HepG2 (cell line): ENCODE data around the gene KAZALD1. TPM values are rescaled to one million over a fixed set of nuclear protein-coding genes. Genes with fewer than 3 reads are reported as not detected.

ENCODE experiments used
- CBFB ChIP-seq: sonication (generic); formaldehyde crosslinking; IDR thresholded peaks from 2 replicates; pipeline ENCODE4 v1.4.0; 2020; ENCODE audit warnings: missing genetic modification reagents
- MED1 ChIP-seq: sonication (generic); formaldehyde crosslinking; IDR thresholded peaks from 2 replicates; pipeline ENCODE4 v1.4.0; 2020; ENCODE audit warnings: missing genetic modification reagents
- MIXL1 ChIP-seq: IDR thresholded peaks from 2 replicates; pipeline ENCODE4 v1.6.1; 2016
- NR2C2 ChIP-seq: sonication (generic); formaldehyde crosslinking; IDR thresholded peaks from 2 replicates; pipeline ENCODE4 v1.4.0; 2020; ENCODE audit warnings: missing genetic modification reagents, mild to moderate bottlenecking, moderate library complexity, borderline replicate concordance
- PRMT3 ChIP-seq: sonication (generic); formaldehyde crosslinking; IDR thresholded peaks from 2 replicates; pipeline ENCODE4 v1.8.1; 2022; ENCODE audit warnings: low read depth, mild to moderate bottlenecking, moderate library complexity, missing genetic modification reagents, borderline replicate concordance
- PRPF4 ChIP-seq: fragments of 200-400 bp; formaldehyde crosslinking; IDR thresholded peaks from 2 replicates; pipeline ENCODE4 v1.6.1; 2016; ENCODE audit warnings: low read length, low read depth; ENCODE audit not compliant: poor library complexity, severe bottlenecking
- RARA ChIP-seq: IDR thresholded peaks from 2 replicates; pipeline ENCODE4 v1.6.1; 2016; ENCODE audit warnings: missing genetic modification reagents, missing compliant biosample characterization
- SRSF4 ChIP-seq: fragments of 200-400 bp; formaldehyde crosslinking; IDR thresholded peaks from one replicate; pipeline ENCODE4 v1.6.1; 2018; ENCODE audit warnings: mild to moderate bottlenecking, low read depth, low read length, moderate library complexity; ENCODE audit not compliant: poor library complexity, severe bottlenecking
- ZNF10 ChIP-seq: sonication (generic); formaldehyde crosslinking; IDR thresholded peaks from 2 replicates; pipeline ENCODE4 v1.4.0; 2020; ENCODE audit warnings: mild to moderate bottlenecking, low read depth, missing genetic modification reagents, borderline replicate concordance
- ZSCAN21 ChIP-seq: sonication (generic); formaldehyde crosslinking; IDR thresholded peaks from 2 replicates; pipeline ENCODE4 v1.8.0; 2022; ENCODE audit warnings: mild to moderate bottlenecking, missing genetic modification reagents, moderate library complexity, borderline replicate concordance
- polyA plus RNA-seq, 8 experiments: library from polyadenylated mRNA; depleted of rRNA in 3 of 8; stranded (reverse) in 7 of 8; unstranded in 1 of 8; fragments of >200 nt; fragmentation: Illumina TruSeq in 4 of 8; extraction: Trizol in 4 of 8; gene quantifications; 2 replicates each; pipeline versions ENCODE4 v1.2.1 to v1.2.3, GENCODE V29; 2011 to 2016; ENCODE audit warnings: low read depth in 4 of 8, missing spikeins in 1 of 8, mixed read lengths in 1 of 8; ENCODE audit not compliant: insufficient read depth in 1 of 8
- total RNA-seq, 5 experiments: library from RNA; depleted of rRNA; stranded (reverse); fragments of >200 nt; fragmentation: Illumina TruSeq; extraction: Trizol; gene quantifications; 2 replicates each; pipeline ENCODE4 v1.2.3, GENCODE V29; 2016; ENCODE audit warnings: low read depth in 1 of 5
- TF ChIP-seq, protein P1 (sequence below): sonication (generic); formaldehyde crosslinking; IDR thresholded peaks from 2 replicates; pipeline ENCODE4 v1.5.1; 2020; ENCODE audit warnings: mild to moderate bottlenecking, missing genetic modification reagents, moderate library complexity
- TF ChIP-seq, protein P2 (sequence below): IDR thresholded peaks from 2 replicates; pipeline ENCODE4 v1.6.1; 2012; ENCODE audit warnings: low read length, improper control_type of control experiment
- TF ChIP-seq, protein P3 (sequence below), 2 experiments: sonication (generic) in 1 of 2; formaldehyde crosslinking in 1 of 2; IDR thresholded peaks; 2 replicates each; pipeline versions ENCODE4 v1.5.1 to v1.6.1; 2011 to 2020; ENCODE audit warnings: borderline replicate concordance in 1 of 2, low read depth in 1 of 2, low read length in 1 of 2, mild to moderate bottlenecking in 1 of 2, missing genetic modification reagents in 1 of 2, moderate library complexity in 1 of 2
- TF ChIP-seq, protein P4 (sequence below): sonication (generic); formaldehyde crosslinking; IDR thresholded peaks from 2 replicates; pipeline ENCODE4 v1.4.0; 2020; ENCODE audit warnings: missing genetic modification reagents, borderline replicate concordance
- TF ChIP-seq, protein P5 (sequence below): sonication (generic); IDR thresholded peaks from 2 replicates; pipeline ENCODE4 v1.6.1; 2016; ENCODE audit warnings: low read depth, borderline replicate concordance

Gene KAZALD1
- total and polyA plus RNA-seq, 2 of the 13 experiments (the other 11 are each of a cell fraction or from before 2014, with no cell fraction given), result 16.7 to 27.7 TPM

DNA sequence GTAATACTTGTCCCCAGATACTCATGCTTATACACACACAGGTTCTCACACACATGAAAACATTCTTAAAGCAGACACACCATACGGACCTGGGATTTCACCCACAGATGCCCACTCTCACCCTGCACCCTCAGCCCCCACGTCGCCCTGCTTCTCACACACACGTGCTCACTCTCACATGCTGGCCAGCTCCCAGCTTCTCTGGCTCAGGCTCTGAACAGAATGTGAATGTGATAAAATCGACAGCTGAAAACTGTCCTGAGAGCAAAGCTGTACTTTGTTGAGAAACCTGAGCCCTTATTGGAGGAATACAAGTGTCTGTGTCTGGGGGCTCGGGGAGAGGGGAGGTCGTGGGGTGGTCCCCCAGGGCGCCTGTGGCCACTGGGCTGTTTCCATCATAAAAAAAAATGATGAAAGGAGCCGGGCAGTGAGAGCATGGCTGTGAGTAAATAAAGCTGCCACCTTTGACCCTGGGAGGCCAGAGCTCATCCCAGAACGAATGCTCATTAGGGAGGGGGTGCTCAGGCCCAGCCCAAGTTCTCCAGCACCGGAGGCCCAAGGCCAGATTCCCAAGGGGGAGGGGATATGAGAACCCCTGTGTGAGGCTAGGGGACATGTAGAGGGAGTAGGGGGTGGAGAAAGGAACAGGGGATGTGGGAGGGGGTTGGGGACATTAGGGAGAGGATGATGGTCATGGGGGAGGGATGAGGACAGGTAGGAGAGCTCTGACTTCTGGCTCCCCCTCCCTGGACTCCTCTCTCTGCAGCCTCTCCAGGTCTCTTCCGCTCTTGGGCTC is 51.2 kb downstream of the KAZALD1 start (continued):
- TF ChIP-seq, protein P1, sequence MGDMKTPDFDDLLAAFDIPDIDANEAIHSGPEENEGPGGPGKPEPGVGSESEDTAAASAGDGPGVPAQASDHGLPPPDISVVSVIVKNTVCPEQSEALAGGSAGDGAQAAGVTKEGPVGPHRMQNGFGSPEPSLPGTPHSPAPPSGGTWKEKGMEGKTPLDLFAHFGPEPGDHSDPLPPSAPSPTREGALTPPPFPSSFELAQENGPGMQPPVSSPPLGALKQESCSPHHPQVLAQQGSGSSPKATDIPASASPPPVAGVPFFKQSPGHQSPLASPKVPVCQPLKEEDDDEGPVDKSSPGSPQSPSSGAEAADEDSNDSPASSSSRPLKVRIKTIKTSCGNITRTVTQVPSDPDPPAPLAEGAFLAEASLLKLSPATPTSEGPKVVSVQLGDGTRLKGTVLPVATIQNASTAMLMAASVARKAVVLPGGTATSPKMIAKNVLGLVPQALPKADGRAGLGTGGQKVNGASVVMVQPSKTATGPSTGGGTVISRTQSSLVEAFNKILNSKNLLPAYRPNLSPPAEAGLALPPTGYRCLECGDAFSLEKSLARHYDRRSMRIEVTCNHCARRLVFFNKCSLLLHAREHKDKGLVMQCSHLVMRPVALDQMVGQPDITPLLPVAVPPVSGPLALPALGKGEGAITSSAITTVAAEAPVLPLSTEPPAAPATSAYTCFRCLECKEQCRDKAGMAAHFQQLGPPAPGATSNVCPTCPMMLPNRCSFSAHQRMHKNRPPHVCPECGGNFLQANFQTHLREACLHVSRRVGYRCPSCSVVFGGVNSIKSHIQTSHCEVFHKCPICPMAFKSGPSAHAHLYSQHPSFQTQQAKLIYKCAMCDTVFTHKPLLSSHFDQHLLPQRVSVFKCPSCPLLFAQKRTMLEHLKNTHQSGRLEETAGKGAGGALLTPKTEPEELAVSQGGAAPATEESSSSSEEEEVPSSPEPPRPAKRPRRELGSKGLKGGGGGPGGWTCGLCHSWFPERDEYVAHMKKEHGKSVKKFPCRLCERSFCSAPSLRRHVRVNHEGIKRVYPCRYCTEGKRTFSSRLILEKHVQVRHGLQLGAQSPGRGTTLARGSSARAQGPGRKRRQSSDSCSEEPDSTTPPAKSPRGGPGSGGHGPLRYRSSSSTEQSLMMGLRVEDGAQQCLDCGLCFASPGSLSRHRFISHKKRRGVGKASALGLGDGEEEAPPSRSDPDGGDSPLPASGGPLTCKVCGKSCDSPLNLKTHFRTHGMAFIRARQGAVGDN, result peak; percentile 69
- no peak for TF ChIP-seq ZNF10 (CRISPR knock-in tag)
- TF ChIP-seq MED1 (CRISPR knock-in tag), result peak; percentile 35; the same call in 1 of the 2 replicates
- TF ChIP-seq, protein P2, sequence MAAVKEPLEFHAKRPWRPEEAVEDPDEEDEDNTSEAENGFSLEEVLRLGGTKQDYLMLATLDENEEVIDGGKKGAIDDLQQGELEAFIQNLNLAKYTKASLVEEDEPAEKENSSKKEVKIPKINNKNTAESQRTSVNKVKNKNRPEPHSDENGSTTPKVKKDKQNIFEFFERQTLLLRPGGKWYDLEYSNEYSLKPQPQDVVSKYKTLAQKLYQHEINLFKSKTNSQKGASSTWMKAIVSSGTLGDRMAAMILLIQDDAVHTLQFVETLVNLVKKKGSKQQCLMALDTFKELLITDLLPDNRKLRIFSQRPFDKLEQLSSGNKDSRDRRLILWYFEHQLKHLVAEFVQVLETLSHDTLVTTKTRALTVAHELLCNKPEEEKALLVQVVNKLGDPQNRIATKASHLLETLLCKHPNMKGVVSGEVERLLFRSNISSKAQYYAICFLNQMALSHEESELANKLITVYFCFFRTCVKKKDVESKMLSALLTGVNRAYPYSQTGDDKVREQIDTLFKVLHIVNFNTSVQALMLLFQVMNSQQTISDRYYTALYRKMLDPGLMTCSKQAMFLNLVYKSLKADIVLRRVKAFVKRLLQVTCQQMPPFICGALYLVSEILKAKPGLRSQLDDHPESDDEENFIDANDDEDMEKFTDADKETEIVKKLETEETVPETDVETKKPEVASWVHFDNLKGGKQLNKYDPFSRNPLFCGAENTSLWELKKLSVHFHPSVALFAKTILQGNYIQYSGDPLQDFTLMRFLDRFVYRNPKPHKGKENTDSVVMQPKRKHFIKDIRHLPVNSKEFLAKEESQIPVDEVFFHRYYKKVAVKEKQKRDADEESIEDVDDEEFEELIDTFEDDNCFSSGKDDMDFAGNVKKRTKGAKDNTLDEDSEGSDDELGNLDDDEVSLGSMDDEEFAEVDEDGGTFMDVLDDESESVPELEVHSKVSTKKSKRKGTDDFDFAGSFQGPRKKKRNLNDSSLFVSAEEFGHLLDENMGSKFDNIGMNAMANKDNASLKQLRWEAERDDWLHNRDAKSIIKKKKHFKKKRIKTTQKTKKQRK, result no peak
- TF ChIP-seq, protein P3, sequence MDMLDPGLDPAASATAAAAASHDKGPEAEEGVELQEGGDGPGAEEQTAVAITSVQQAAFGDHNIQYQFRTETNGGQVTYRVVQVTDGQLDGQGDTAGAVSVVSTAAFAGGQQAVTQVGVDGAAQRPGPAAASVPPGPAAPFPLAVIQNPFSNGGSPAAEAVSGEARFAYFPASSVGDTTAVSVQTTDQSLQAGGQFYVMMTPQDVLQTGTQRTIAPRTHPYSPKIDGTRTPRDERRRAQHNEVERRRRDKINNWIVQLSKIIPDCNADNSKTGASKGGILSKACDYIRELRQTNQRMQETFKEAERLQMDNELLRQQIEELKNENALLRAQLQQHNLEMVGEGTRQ (IDR thresholded peaks at IDR 0.05; ENCODE audit: low read depth, low read length), result no peak
- TF ChIP-seq, protein P3 (CRISPR knock-in tag; IDR thresholded peaks at IDR 0.05; ENCODE audit: borderline replicate concordance), result no peak
- TF ChIP-seq CBFB (CRISPR knock-in tag), result no peak; the same call in 1 of the 2 replicates
- no peak for TF ChIP-seq PRMT3
- no peak for TF ChIP-seq MIXL1
- TF ChIP-seq, protein P4, sequence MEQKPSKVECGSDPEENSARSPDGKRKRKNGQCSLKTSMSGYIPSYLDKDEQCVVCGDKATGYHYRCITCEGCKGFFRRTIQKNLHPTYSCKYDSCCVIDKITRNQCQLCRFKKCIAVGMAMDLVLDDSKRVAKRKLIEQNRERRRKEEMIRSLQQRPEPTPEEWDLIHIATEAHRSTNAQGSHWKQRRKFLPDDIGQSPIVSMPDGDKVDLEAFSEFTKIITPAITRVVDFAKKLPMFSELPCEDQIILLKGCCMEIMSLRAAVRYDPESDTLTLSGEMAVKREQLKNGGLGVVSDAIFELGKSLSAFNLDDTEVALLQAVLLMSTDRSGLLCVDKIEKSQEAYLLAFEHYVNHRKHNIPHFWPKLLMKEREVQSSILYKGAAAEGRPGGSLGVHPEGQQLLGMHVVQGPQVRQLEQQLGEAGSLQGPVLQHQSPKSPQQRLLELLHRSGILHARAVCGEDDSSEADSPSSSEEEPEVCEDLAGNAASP (CRISPR knock-in tag), result peak; percentile 75; the same call in 1 of the 2 replicates
- TF ChIP-seq SRSF4, result no peak
- TF ChIP-seq PRPF4, result no peak
- TF ChIP-seq NR2C2 (CRISPR knock-in tag), result peak; percentile 90
- no peak for TF ChIP-seq ZSCAN21 (CRISPR knock-in tag)
- TF ChIP-seq, protein P5, sequence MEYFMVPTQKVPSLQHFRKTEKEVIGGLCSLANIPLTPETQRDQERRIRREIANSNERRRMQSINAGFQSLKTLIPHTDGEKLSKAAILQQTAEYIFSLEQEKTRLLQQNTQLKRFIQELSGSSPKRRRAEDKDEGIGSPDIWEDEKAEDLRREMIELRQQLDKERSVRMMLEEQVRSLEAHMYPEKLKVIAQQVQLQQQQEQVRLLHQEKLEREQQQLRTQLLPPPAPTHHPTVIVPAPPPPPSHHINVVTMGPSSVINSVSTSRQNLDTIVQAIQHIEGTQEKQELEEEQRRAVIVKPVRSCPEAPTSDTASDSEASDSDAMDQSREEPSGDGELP, result peak; percentile 26; the same call in 1 of the 2 replicates
- TF ChIP-seq RARA, result peak; percentile 69
